Measurements from ENCODE around the gene NEMP2.
A peak's percentile ranks its signal among the peaks of the same experiment; 100 is the strongest.
"Not testable (repeated sequence)": the region's sequence is repeated elsewhere in the genome, so short reads cannot be mapped to it uniquely, and the experiment has no call there.

Gene NEMP2

DNA sequence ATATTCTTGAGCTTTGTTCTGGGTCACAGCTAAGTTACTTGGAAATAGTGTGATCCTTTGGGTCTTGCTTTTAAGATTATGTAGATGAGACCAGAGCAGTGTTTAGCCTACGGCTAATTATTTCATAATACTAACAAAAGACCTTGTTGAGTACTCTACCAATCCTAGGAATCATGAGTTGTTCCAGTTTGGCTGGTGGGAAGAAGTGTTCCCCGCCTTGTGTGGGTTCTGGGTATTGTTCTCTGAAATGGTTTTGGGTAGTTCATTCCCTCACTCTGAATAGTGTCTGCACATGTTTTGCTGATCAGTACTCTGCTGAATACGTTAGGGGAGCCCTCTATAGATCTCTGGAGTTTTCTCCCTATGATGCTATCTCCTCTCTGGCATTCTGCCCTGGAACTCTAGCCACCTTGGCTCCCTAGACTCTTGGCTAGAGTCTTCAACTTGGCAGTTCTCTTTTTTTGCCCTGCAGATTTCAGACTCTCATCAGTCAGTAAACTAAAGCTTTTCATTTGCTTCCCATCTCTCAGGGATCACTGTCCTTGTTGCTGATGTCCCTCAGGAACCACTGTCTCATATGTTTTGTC, 48.4 kb downstream of the NEMP2 start:
- no peak for DNase-seq

DNA sequence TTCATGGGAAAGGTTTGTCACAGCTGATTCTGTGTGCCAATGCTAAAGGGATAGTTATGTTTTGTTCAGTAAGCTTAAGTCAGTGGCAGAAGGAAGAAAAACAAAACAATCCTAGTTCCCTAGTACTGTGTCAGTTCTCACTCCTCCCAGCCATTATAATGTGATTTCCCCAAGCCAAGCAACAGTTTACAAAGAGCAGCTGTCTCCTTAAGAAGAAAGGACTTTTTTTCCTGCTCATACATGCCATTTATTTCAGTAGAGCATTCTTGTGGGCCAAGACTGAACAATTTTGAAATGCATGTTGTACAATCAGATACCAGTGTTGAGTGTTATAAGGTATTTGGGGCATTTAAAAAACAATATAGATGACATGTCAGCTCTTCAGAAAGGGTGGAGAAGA, 52.1 kb downstream of the NEMP2 start:
- DNase-seq, result no peak

DNA sequence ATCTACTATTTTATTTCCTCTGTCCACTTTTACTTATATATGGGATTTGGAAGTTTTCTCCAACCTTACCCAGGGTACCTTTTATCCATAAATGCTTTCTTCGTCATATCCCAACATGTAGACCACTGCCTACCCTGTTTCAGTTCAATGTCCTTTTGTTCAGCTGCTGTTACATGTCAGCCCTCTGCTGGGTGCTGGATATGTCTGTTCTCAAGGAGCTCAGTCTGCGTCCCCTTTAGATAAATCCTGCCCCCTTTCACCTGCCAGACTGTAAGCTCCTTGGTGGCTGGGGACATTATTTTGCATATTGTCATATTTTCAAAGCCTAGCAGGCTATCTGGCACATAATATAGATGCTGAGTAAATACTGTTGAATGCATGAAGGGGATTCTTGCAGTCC, 53.2 kb downstream of the NEMP2 start:
- no peak for DNase-seq

DNA sequence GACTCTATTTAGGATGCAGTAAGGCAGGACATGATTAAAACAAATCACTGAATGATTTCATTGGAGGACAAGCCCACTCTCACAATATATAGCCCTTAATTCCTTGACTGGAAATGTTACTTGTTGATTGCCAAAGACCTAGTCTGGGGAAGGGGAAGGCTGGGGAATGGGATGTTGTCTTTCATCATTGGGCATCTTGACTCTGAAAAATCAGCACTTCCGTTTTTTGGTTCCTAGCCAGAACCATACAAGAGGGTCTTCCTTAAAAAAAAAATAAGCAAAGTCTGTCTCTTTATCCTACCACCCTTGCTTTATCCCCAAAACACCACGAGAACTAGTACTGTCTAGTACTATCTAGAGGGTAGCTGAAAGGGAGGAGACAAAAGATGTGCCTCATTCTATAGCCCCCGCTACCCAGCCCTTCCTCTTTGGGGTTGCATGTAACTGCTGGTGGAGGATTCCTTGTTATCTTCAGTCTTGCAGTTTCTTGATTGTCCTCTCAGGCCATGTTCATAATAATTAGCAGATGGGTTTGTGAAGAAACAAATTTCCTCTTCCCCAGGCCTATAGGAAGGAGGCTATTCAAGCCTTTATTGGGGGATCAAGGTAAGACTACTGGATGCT, 55.8 kb downstream of the NEMP2 start:
- no peak for DNase-seq

DNA sequence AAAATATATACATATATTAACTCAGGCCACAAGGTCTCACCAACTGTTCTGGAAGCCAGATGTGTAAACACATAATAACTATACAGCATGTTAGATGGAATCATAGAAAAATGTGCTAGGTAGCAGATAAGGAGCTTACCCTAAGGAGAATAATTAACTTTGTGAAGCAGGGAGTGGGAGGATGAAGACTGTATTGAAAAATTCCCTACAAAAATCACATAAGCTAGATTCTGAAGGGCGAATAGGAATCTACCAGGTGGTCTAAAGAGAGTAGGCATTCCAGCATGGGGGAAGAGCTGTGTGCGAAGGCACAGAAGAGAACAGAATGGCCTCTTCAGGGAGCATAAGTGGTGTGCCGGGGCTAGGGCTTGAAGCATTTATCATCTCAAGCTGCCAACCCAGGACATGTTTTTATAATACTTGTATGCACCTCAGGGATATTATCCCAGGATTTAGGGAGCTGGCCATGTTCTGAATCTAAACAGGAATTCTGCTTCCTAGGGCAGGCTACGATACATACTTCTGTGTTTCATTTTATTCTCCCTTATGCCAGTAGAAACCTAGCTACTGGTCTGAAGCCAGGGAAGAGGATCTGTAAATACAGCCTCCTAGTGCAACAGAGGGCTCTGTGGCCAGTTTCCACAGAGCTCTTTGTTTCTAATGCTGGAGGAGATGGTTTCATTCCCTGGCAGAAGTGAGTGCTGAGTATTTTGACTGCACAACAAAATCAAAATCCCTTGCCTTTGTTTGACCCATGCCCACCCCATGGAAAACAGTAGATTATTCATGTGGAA, 56.7 kb downstream of the NEMP2 start:
- no peak for DNase-seq

DNA sequence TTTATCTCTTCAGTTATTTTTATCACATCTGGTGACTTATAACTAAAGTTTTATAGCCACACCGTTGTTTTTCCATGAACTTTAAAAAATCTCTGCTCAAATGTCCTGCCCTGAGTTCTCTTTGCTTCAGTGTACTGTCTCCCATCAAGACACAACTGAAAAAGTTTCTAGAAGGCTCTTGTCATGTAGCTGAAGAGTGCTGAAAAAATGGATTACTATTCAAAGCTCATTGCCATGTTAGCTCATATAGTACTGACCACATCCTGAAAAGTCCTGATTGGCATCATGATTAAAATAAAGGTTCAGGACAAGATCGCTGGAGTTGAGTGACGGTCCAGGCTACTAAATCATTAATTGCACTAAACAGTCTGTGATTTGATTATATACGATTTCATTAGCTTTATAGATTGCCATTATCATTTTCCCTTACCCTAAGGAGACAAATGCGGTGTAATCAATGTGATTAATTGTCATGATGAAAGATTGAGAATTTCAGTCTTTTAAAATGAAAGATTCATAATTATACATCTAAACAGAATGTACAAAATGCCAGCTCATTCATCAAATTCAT, 64.2 kb downstream of the NEMP2 start:
- no peak for DNase-seq

DNA sequence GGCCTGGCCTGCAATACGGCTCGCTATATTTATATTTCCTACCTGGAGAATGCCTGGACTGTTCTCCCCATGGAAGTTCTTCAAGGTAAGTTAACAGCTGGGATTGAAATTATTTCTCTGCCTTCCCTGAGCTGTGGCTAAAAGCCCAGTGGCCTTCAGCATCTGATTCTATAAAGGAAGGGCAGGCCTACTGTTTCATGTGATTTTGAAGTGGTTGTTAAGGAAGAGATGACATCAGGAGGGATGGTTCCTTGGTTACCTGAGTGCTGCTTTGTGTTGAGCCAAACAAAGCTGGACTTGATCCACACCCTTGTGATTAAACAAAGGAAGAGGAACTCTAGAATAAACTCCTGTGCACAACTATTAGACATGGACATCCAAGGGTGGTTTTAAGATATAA, 64.8 kb downstream of the NEMP2 start:
- DNase-seq, result no peak

DNA sequence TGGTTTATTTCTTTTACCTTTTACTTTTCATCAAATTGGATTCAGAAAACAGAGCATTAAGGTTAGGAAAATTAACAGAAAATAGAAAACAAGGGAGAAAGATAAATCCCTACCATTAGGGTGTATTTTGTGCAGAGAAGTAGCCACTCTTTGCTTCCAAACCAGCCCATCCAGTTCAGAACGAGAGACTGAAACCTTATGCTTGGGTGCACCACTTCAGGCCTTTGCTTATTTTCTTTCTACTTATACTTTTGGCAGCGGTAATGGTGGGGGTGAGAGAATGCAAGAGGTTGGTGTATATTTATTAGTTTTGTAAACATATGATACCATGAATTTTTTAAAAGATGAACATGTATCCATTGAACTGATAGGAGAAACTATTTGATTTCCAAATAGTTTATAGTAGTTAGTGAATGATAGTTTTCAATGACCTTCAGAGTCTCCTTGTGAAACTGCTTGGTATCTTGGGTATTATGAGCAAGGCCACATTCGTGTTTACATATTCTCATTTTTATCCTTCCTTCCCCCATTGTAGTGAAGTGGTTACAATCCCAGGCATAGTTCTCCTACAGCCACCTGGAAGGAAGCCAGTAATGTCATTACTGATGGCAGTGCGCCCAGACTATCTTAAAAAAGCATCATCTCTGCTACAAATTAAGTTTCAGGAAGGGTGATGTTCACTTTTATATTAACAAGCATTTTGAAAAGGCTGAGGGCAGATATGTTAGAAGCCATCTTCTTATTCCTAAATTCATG, 65.5 kb downstream of the NEMP2 start:
- DNase-seq, result peak; percentile 23

DNA sequence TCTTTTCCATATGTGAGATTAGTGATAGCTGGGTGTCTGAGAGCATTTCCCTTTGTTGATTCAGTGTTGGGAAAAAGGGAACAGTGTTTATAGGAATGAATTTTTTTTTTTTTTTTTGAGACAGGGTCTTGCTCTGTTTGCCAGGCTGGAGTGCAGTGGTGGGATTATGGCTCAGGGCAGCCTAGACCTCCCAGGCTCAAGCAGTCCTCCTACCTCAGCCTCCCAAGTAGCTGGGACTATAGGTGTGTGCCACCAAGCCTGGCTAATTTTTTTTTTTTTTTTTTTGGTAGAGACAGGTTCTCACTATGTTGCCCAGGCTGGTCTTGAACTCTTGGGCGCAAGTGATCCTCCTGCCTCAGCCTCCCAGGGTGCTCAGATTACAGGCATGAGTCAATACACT, 66.2 kb downstream of the NEMP2 start:
- DNase-seq, result not testable (repeated sequence)

DNA sequence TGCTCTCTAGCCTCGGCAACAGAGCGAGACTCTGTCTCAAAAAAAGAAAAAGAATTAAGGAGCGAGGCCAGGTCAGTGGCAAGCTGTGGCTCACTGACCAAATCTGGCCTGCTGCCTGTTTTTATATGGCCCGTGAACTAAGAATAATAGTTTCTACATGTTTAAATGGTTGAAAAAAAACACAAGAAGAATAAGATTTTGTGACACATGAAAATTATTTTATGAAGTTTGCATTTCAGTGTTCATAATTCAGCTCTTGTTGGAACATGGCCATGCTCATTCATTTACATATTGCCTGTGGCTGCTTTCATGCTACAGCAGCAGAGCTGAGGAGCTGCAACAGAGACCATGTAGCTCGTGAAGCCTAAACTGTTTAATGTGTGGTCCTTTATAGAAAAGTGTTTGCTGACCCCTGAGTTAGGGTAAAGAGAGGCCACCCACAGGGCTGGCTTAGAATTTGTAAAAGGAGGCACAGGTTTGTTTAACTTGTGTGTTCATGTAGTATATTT, 66.9 kb downstream of the NEMP2 start:
- DNase-seq, result peak; percentile 50

DNA sequence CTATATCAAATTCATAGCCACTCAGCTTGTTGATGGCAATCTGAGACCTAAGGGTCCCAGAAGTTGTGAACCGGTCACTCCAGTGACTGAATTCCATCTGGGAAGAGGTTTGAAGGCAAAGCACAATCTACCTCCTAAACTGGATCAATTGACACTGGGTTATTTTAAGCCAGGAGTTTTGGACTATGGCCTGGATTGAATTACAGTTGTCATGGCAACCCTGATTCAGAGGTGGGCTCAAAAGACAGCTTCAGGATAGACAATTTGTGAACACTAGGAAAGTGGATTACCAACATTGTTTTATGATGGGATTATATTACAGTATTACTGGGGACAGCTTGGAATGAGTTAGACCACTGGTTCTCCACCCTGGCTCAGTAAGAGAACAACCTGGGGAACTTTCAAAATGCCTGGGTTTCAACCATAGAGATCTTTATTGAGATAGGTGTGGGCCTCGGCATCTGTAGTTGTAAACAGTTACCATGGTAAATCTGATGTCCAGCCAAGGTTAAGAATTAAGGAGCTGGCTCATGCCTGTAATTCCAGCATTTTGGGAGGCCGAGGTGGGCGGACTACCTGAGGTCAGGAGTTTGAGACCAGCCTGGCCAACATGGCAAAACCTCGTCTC, 67.6 kb downstream of the NEMP2 start:
- DNase-seq, result peak; percentile 73

DNA sequence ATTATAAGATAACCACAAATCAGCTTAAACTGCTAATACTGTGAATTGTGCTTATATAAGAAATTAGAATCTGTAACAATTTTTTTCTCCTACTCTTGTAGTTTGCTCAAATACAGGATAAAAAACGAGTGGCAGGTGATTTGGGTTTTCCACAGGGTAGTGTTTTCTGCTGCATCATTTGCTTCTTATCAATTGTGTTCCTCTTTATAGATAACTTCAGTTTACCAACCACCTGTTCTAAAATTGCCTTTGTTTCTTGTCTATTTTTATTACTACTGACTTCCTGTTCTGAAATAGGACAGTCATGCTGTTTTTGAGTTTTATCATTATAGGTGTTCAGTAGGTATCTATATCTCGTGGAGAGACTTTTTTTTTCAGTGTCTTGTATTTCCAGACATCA, 69.5 kb downstream of the NEMP2 start:
- no peak for DNase-seq

DNA sequence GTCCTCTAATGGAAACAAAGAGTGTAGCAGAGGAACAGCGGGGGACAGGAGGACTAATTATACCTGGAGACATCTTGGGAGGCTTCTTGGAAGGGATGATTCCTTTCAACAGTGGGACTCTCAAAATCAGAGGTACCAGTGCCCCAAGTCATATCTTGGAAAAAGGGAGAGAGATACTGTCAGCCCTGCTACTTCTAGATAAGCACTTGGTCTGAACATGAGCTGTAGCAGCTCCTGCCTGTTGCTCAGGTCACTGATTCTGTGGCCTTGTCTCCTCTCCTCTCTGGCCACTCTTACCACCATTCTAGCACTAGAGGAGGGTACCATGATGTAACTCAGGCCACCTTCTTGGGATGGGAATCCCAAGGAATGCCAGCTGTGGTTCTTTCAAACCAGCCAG, 71.9 kb downstream of the NEMP2 start:
- DNase-seq, result no peak

DNA sequence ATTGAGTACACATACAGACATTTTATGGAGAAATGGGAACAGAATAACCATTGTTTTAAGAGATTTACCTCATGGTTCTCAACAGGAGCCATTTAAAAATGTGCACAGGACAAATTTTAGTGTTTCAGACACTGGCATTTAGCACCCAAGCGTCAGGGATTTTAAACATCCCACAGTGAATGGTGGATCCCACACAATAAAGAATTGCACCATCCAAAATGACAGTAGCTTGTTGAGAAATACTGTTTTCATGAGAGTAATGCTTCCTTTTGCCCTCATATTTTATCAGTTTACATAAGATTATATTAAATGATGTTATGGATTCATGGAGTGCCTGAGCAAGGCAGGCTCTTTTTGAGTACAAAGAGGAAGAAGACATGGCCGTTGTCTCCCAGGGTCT, 72.3 kb downstream of the NEMP2 start:
- no peak for DNase-seq

DNA sequence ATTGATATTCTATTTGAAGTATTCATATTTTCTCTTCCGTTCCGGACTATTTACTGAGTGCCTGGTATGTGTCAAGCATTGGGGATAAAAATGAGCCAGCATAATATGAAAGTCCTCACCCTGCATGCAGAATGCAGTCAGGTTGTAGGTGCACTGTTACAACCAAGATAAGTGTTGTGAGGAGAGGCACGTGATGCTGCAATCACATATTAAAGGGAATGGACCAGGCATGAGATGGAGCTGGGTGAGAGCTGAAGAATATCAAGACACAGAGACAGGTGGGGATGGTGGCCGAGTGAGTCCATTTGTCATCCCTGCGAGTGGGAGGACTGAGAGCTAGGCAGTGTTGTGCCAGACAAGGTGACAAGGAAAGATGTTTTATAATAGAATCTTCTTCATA, 74.0 kb downstream of the NEMP2 start:
- no peak for DNase-seq

DNA sequence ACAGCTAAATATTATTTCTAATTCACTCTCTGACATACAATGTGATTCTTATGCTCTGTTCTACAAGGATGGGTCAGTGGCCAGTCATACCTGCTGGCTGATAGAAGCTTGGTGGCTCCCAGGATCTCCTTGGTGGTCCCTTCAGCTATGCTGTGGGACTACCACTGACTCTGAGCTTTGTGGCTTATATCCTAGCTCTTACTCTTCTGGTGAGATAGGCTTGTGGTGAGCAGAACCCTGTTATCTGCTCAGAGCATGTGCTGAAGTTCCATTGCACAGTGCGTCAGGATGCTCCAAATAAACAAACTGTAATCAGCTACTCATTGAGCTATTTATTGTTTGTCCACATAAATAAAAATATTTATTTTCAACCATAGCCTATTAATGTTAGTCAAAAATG, 74.6 kb downstream of the NEMP2 start:
- no peak for DNase-seq

DNA sequence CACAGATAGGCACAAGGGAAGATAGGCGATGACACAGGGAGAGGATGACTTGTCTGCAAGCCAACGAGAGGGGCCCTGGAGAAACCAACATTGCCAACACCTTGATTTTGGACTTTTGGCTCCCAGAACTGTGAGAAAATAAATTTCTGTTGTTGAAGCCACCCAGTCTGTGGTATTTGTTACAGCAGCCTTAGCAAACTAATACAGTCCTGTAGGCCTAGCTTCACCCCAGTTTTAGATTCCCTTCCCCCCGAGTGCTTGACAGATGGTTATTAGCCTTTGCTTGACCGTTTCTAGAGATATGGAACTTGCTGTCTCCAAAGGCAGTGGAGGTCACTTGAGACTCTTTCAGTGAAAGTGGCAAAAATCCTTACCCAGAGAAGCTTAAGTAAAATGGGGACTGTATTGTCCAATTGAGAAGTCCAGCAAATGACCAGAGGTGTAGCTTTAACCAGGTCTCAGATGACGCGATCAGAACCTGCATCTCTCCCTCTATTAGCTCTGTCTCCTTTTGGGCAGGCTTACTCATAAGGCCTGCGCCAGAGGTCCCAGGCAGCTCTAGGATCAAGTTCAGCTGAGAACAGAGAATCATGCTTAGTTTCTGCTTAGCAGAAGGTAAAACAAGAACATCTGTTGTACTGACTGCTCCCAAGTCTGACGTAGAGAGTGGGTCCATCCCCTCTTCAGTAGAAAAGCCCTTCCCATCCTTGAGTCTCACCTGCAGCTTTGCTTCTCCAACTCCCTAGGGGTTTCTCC, 76.0 kb downstream of the NEMP2 start:
- no peak for DNase-seq

DNA sequence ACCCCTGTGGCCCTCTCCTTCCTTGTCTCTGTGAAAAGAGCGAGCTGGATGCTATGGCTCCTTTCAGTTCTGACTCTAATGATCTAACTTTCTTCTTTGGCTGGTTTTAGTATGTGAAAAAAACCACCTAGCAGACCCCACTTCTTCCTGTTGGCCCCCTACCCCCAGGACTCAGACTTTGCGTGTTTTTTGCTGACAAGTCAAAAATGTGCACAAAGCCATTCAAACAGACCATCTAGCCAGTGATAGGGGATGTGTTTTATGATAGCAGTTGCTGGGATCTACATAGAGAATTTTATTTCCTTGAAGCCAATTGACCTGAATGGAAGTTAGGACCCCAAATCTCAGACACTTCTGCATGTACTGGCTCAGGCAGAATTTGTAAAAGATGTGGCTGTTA, 77.3 kb downstream of the NEMP2 start:
- no peak for DNase-seq

DNA sequence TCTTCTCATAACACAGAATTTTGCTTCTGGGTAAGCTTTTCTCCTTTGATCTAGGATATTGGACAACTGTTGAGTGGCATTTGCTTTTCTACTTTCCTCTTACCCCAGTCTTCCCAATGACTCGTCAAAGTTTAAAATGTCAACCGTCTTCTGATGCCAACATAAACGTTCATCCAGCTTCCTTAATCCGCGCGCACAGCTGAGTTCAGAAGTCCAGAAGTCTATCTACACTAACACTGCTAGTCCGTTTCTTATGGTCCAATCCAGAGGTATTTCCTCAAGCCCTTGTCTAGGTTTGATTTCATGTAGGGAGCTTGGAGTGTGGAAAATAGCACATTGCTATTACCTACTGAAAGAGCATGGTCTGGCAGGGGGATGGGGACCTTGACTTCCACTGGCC, 77.7 kb downstream of the NEMP2 start:
- no peak for DNase-seq

DNA sequence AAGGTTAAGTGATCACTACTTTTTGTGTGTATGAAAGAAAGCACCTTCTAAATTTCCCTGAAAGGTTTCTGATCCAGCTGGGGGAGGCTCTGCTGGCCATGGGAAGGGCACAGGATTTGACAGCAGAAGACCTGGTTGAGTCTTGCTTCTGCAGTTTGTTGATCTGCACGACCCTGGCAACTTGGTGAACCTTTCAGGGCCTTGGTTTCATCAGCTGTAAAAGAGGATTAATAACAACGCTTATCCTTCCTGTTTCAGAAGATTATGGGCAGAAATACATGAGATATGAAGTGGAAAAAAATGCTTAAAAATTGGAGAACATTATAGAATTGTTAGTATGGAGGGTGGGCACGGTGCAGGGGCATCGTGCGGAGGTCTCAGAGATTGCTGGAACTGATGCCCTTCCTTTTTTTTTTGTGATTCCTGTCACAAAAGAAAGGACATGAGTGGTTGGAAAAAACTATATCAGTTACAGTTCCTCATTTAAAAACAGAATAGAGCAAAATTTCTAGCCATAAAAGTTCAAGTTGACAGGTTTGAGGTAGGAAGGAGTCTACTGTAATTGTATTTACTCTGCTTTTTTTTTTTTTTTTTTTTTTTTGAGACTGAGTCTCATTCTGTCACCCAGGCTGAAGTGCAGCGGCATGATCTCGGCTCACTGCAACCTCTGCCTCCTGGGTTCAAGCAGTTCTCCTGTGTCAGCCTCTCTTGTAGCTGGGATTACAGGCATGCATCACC, 79.0 kb downstream of the NEMP2 start:
- no peak for DNase-seq

DNA sequence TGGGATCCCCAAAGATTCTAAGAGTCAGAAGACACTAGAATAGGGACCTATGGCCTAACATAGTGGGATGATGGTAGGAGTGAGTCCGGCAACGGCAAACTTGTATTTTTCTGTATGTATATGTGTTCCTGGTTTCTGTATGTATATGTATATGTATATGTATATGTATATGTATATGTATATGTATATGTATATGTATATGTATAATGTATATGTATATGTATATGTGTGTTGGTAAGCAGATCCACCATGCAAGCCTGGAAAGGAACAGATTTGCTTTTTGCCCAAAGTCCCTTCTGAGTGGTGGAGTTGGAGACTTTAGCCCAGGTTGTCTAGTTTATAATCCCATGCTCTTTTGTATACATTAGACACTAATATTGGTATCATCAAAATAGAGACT, 79.7 kb downstream of the NEMP2 start:
- no peak for DNase-seq
